ENCODE measurements around the gene GFPT1. TPM values are rescaled to one million over a fixed set of nuclear protein-coding genes. Genes with fewer than 3 reads are reported as not detected.

GFPT1 gene
- polyA plus RNA-seq, 1 experiment = 14.8 TPM

DNA sequence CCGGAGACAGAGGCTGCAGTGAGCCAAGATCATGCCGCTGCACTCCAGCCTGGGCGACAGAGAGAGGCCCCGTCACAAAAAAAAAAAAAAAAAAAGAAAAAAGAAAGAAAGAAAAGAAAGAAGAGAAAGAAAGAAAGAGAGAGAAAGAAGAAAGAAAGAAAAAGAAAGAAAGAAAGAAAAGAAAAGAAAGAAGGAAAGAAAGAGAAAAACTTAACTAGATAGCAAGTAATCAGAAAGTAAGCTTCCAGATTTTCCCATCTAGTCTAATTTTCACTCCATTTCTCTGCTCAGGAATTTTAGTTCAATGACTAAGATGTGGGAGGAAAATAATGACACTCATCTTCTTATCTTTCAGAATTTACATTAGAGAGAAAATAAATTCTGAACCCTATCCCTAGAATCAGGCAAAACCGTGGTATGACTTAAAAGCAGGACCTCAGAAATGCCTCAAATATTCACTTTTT is 2.4 kb downstream of the GFPT1 start:
- no peak for DNase-seq (ENCODE audit: low read depth)
- H3K36me3 ChIP-seq (ENCODE audit: control insufficient read depth, insufficient read depth, low read length) = no peaks in the 10 kb centered on the region
- H3K27me3 ChIP-seq (ENCODE audit: control insufficient read depth, insufficient read depth, low read length) = no peaks in the 10 kb centered on the region
- ChIA-PET CTCF (interaction anchor here (2.9 kb wide), 1 partner anchor 9 kb away, joined by 9 read pairs; no protein-coding TSS in a partner anchor), POLR2A (interaction anchor here (0.7 kb wide), 1 partner anchor 186 kb away, joined by 7 read pairs; no protein-coding TSS in a partner anchor)
- no peak overlapping the region; the same call in 1 of the 2 replicates for H3K4me3 ChIP-seq (ENCODE audit: low read depth, low read length)
- TF ChIP-seq, protein P1, sequence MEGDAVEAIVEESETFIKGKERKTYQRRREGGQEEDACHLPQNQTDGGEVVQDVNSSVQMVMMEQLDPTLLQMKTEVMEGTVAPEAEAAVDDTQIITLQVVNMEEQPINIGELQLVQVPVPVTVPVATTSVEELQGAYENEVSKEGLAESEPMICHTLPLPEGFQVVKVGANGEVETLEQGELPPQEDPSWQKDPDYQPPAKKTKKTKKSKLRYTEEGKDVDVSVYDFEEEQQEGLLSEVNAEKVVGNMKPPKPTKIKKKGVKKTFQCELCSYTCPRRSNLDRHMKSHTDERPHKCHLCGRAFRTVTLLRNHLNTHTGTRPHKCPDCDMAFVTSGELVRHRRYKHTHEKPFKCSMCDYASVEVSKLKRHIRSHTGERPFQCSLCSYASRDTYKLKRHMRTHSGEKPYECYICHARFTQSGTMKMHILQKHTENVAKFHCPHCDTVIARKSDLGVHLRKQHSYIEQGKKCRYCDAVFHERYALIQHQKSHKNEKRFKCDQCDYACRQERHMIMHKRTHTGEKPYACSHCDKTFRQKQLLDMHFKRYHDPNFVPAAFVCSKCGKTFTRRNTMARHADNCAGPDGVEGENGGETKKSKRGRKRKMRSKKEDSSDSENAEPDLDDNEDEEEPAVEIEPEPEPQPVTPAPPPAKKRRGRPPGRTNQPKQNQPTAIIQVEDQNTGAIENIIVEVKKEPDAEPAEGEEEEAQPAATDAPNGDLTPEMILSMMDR (IDR thresholded peaks at IDR 0.05; ENCODE audit: insufficient read depth, low read depth, low read length) = no peak

DNA sequence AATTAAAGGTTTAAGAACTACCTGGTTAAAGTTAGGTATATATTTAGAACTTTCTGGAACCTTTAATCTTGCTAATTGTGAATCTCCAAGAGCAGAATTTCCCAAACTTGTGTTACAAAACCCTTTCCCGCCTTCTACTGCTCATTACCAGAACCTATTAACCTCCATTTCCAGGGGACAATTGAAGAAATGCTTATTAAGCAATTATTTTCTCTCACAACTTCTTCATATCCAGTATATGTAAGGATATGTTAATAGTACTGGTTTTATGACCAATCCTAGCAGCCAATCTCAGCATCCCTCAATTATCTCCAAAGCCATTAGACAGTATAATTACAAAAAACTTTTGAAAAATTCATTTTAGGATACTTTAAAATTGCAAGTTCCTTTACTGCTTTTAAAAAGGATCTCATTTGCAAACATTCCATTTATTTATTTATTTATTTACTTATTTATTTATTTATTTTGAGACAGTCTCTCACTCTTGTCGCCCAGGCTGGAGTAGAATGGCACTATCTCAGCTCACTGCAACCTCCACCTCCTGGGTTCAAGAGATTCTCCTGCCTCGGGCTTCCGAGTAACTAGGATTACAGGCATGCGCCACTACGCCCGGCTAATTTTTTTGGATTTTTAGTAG is 3.7 kb downstream of the GFPT1 start:
- Histone ChIP-seq H3K4me3 (ENCODE audit: low read depth, low read length) (no peak overlapping the region), H3K36me3 (ENCODE audit: control insufficient read depth, insufficient read depth, low read length) (no peaks in the 10 kb centered on the region), H3K27me3 (ENCODE audit: control insufficient read depth, insufficient read depth, low read length) (no peaks in the 10 kb centered on the region)
- DNase-seq (ENCODE audit: low read depth) = no peak
- TF ChIP-seq, protein P1 (IDR thresholded peaks at IDR 0.05; ENCODE audit: insufficient read depth, low read depth, low read length) = no peak
- CTCF ChIA-PET = interaction anchor here (2.9 kb wide), 1 partner anchor 8 kb away, joined by 9 read pairs; no protein-coding TSS in a partner anchor
- POLR2A ChIA-PET = no interaction called here

DNA sequence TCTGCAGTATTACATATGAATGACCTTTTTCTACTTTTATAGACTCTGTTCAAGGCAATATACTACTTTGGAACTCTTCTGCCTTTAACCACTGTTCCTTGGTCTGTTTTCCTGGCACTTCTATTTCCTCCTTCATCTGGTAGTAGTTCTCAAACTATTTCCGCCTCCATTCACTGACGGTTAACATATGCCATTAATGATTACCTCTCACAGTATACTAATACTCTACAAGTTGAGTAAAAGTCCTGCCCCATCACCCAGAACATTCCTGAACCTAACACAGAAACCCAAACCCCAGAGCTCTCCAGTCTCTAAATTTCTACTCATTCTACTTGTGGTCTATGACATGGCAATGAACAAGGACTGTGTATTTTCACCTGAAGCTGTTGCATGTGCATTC is 4.5 kb downstream of the GFPT1 start:
- no peaks in the 10 kb centered on the region for H3K27me3 ChIP-seq (ENCODE audit: control insufficient read depth, insufficient read depth, low read length)
- ChIA-PET POLR2A (no interaction called here), CTCF (no interaction called here)
- 0 out of 2 replicates have a peak, but pooled peaks cover 2% of the 10 kb centered on the region for H3K36me3 ChIP-seq (ENCODE audit: control insufficient read depth, insufficient read depth, low read length)
- TF ChIP-seq, protein P1 (IDR thresholded peaks at IDR 0.05; ENCODE audit: insufficient read depth, low read depth, low read length) = no peak
- DNase-seq (ENCODE audit: low read depth) = no peak
- no peak overlapping the region for H3K4me3 ChIP-seq (ENCODE audit: low read depth, low read length)

DNA sequence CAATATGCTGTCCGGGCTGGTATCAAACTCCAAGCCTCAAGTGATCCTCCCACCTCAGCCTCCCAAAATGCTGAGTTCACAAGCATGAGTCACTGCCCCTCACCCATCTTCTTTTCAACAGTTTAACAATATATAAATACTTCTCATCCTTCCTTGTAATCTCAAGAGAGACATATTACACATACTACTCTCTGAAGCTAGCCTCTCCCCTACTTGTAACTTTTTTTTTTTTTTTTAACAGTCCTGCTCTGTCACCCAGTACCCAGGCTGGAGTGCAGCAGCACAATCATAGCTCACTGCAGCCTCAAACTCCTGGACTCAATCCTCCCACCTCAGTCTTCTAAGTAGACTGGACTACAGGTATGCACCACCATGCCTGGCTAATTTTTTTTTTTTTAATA is 5.7 kb downstream of the GFPT1 start:
- ChIA-PET POLR2A (interaction anchor here (0.6 to 0.7 kb wide), 2 partner anchors 9 to 37 kb away, joined by 5 to 9 read pairs; no protein-coding TSS in a partner anchor), CTCF (interaction anchor here (0.6 kb wide), 1 partner anchor 10 kb away, joined by 3 read pairs; no protein-coding TSS in a partner anchor)

More for the DNA sequence above, 5.7 kb downstream of the GFPT1 start:
- Histone ChIP-seq H3K36me3 (ENCODE audit: control insufficient read depth, insufficient read depth, low read length) (0 out of 2 replicates have a peak, but pooled peaks cover 2% of the 10 kb centered on the region), H3K4me3 (ENCODE audit: low read depth, low read length) (no peak overlapping the region), H3K27me3 (ENCODE audit: control insufficient read depth, insufficient read depth, low read length) (no peaks in the 10 kb centered on the region)
- TF ChIP-seq, protein P1 (IDR thresholded peaks at IDR 0.05; ENCODE audit: insufficient read depth, low read depth, low read length) = no peak
- no peak for DNase-seq (ENCODE audit: low read depth)
